NCI-H146 (cell line): ENCODE measurements around the gene CLBA1.
"Not testable (repeated sequence)": the region's sequence is repeated elsewhere in the genome, so short reads cannot be mapped to it uniquely, and the experiment has no call there.

Source experiments
- DNase-seq: peaks from one replicate; lab custom pipeline; 2025; lab: John Stamatoyannopoulos, UW

Gene CLBA1

DNA sequence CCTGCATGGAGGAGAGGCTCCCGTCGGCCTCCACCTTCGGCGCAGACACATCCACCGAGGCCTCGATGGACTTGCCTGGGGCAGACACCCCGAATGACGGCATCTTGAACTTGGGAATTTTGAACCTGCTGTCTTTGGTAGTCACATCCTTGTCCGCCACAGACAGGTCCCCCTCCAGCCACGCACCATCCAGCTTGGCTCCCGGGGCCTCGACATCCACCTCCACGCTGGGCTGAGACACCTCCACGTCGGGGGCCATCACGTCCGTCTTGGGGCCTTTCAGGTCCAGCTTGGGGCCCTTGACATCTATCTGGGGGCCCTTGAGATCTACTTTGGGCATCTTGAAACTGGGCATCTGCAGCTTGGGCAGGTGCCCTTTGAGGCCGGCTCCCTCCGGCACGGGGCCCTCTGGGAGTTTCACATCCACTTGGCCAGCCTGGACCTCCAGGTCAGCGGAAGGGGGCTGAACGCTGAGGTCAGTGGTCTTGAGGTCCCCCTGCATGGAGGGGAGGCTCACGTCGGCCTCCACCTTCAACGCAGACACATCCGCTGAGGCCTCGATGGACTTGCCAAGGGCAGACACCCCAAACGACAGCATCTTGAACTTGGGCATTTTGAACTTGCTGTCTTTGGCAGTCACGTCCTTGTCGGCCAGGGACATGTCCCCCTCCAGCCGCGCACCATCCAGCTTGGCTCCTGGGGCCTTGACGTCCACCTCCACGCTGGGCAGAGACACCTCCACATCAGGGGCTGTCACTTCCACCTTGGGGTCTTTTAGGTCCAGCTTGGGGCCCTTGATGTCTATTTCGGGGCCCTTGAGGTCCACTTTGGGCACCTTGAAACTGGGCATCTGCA, 37.5 kb upstream of the CLBA1 start:
- DNase-seq, result not testable (repeated sequence)

DNA sequence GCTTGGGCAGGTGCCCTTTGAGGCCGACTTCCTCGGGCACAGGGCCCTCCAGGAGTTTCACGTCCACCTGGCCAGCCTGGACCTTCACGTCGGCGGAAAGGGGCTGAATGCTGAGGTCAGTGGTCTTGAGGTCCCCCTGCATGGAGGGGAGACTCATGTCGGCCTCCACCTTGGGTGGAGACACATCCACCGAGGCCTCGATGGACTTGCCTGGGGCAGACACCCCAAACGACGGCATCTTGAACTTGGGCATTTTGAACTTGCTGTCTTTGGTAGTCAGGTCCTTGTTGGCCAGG, 36.9 kb upstream of the CLBA1 start:
- no peak for DNase-seq

DNA sequence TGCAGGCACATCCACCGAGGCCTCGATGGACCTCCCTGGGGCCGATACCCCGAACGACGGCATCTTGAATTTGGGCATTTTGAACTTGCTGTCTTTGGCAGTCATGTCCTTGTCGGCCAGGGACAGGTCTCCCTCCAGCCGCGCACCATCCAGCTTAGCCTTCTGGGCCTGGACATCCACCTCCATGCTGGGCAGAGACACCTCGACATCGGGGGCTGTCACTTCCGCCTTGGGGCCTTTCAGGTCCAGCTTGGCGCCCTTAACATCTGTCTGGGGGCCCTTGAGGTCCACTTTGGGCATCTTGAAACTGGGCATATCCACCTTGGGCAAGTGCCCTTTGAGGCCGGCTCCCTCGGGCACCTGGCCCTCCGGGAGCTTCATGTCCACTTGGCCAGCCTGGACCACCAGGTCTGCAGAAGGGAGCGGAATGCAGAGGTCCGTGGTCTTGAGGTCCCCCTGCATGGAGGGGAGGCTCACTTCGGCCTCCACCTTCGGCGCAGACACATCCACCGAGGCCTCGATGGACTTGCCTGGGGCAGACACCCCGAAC, 36.1 kb upstream of the CLBA1 start:
- not testable (repeated sequence) for DNase-seq

DNA sequence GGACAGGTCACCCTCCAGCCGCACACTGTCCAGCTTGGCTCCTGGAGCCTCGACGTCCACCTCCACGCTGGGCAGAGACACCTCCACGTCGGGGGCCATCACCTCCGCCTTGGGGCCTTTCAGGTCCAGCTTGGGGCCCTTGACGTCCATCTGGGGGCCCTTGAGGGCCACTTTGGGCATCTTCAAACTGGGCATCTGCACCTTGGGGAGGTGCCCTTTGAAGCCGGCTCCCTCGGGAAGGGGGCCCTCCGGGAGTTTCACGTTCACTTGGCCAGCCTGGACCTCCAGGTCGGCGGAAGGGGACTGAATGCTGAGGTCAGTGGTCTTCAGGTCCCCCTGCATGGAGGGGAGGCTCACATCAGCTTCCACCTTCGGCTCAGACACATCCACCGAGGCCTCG, 35.6 kb upstream of the CLBA1 start:
- DNase-seq, result no peak

DNA sequence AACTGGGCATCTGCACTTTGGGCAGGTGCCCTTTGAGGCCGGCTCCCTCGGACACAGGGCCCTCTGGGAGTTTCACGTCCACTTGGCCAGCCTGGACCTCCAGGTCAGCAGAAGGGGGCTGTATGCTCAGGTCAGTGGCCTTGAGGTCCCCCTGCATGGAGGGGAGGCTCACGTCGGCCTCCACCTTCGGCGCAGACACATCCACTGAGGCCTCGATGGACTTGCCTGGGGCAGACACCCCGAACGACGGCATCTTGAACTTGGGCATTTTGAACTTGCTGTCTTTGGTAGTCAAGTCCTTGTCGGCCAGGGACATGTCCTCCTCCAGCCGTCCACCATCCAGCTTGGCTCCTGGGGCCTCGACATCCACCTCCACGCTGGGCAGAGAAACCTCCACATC, 34.9 kb upstream of the CLBA1 start:
- not testable (repeated sequence) for DNase-seq

DNA sequence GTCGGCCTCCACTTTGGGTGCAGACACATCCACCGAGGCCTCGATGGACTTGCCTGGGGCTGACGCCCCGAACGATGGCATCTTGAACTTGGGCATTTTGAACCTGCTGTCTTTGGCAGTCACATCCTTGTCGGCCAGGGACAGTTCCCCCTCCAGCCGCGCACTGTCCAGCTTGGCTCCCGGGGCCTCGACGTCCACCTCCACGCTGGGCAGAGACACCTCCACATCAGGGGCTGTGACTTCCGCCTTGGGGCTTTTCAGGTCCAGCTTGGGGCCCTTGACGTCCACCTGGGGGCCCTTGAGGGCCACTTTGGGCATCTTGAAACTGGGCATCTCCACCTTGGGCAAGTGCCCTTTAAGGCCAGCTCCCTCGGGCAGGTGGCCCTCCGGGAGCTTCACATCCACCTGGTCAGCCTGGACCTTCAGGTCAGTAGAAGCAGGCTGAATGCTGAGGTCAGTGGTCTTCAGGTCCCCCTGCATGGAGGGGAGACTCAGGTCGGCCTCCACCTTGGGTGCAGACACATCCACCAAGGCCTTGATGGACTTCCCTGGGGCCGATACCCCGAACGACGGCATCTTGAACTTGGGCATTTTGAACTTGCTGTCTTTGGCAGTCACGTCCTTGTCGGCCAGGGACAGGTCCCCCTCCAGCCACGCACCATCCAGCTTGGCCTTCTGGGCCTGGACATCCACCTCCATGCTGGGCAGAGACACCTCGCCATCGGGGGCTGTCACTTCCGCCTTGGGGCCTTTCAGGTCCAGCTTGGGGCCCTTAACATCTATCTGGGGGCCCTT, 33.5 kb upstream of the CLBA1 start:
- DNase-seq, result not testable (repeated sequence)

DNA sequence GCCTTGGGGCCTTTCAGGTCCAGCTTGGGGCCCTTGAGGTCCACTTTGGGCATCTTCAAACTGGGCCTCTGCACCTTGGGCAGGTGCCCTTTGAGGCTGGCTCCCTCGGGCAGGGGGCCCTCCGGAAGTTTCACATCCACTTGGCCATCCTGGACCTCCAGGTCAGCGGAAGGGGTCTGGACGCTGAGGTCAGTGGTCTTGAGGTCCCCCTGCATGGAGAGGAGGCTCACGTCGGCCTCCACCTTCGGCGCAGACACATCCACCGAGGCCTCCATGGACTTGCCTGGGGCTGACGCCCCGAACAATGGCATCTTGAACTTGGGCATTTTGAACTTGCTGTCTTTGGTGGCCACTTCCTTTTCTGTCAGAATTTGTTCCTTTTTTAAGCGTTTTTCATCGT, 32.5 kb upstream of the CLBA1 start:
- no peak for DNase-seq

DNA sequence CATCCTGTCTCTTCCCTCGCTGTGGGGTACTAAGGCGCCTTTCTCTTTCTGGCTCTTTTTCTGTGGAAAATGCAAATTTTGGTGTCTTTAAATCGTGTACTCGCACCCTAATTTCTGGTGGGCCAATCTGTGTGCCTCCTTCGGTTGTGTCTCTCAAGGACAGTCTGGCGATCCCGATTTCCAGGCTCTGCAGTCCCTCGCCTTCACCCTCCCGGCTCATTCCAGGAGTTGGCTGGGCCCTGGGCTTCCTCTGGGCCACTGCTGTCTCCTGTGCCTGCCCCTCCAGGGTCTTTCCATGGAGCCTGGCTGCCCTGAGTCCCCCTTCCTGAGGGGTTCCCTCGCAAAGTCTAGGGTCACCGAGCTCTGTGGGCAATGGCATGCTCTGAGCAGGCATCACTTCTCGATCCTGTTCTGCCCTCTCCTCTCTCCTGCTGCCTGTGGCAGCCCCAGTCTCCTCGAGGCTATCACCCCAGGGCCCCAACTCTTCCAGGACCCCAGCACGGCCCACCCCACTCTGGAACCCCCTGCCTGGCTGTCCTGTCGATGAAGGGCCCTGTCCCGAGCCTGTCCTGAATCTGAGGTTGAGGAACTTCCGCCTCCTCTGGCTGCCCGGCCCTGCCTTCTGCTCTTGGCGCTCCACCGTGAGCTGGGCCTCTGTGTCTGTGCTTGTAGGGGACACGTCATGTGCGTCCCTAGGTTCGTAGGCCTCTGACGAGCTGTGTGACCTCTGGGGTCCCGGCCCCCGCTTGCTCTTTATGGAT, 31.5 kb upstream of the CLBA1 start:
- no peak for DNase-seq

DNA sequence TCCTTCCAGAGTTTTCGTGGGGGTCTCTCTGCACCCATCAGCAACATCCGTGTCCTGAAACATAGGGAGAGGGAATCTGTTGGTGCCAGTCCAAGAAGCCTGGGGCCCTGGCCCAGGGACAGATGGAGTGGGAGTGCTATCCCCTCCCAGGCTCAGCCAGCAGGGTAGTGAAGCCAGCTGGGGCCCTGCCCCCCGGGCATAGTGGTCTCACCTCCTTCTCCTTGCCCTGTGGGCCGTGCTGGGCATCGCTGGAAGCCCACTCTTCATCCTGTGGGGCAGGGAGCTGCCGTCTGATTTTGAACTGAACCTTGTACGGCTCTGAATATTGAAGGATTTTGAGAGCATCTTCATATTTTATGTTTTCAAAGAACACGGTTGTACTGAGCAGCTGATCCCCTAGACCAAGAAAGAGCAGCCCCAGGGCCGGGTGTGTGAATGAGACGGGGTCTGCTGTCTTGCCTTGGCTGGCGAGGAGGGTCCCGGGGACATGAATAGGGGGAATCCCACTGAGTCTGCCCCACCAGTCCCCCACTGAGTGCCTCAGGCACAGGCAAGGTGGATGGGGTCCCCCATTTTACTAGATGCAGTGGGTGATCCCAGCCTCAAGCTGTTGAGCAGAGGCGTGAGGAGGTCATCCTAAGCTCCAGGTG, 30.7 kb upstream of the CLBA1 start:
- no peak for DNase-seq

DNA sequence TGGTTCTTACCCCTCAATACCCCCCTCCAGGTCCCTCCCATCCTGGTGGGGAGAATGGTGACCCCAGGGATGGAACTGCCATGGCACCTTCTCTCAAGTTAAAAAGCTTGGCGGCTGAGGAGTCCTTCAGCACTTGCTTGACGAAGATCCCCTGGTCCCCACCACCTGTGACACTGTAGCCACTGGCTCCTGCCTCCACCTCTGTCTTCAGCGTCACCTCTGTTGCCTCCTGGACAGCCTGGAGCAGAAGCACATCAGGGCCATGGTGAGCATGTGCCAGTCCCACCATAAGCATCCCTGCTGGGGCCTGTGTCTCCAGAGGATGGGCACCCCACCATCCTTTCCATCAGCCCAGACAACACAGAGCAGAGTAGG, 30.2 kb upstream of the CLBA1 start:
- no peak for DNase-seq

DNA sequence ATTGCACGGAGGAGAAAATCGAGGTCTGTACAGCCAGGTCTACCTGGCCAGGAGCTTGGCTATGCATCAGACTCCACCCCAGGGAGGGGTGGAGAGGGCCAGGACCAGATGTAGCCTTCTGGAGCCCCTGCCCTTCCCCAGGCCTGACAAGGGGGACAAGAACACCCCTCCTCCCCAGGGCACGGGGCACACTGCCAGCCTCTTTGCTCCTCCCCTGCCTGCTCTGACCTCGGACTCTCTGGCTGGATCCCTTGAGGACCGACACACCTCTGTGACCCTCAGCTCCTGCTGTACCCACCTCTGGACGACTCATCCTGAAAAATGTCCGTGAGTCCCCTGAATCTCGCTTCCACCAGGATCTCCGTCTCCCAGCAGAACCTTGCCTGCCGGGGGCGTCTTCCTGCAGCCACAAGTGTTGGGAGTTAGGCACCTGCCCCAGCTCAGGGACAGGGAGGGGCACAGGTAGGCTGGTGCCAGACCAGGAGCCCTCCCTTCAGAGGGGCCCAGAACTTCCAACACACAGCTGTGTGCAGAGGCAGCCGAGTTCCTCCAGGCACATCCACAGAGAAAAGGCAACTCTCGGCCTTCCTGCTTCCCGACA, 29.2 kb upstream of the CLBA1 start:
- DNase-seq, result no peak

DNA sequence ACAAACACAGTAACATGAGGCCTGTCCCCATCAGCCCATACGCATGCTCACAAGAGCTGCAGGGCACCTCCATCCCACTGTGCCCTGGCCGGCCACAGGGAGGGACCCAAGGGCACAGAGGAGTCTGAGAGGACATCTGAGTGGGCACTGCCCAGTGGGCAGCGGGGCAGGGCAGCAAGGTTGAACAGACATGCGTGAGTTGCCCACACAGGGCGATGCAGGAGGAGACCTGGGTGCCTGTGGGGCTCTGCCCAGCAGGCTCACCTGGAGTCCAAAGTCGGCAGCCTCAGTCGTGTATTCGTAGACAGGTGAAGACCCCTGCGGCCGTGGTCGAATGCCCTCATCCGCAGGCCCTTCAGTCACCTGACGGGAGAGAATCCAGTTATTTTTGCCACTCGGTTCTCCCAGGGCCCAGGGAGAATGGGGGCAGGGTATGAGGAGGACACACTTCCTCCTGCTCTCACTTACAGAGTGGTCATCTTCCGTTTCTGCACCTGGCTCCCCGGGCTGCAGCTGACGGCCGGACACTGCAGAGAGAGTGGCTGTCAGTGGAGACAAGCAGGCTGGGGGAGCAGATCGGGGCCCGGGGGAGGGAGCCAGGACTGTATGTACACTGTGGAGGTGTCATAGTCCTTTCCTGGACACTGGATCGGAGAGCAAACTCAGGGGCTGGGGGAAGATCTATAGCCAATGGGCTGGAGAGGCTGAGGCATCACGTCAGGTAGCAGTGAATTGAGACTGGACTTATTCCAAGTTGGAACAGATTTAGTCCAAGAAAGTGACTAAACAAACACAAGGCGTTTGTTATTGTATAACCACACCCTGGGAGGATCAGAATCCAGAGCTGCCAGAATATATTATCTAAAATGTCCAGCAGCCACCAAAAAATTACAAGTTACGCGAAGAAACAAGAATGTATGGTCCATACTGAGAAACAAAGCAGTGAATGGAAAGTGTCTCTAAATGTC, 28.2 kb upstream of the CLBA1 start:
- DNase-seq, result peak; percentile 52

DNA sequence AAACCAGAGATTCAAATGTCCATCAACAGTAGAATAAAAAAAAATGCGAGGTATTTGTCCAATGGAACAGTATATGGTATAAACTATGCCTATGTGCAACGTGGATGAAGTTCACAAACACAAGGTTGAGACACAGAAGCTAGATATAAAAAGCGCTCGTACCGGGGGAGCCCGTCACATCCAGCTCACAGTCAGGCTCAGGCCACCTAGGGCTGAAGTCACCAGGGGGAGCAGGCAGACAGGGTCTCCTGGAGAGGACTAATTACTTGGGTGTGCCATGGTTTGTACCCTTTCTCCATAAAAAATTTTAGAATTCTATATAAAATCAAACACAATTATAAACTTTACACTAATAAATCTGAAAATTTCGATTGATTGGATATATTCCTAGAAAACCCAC, 21.0 kb upstream of the CLBA1 start:
- no peak for DNase-seq

DNA sequence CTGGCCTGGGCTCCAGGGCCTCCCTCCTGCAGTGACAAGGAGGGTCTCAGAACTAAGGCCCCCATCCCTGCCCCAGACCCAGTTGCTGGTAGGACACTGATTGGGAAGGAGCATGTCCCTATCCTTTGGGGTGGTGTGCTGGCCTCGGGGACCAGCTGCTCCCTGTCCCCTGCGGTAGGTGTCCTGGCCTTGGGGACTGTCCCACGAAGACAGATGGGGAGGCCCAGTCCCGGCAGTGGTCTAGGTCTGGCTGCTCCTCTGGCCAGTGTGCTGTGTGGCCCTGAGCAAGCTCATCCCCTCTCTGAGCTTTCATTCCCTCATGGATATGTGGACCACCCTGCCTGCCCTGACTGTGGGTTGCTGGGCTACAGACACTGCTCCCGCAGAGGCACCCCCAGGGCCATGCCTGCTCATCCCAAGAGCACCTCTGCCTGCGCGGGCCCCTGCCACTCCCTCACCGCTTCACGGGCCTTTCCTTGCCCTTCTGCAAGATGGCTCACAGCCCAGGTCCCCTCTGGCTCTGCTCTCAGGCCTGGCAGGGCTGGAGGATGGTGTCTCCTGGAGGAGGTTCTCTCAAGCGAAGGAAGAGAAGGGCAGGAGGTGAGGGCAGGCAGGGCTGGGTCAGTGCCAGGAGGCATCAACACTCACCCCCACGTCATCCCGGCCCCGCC, 19.9 kb upstream of the CLBA1 start:
- no peak for DNase-seq

DNA sequence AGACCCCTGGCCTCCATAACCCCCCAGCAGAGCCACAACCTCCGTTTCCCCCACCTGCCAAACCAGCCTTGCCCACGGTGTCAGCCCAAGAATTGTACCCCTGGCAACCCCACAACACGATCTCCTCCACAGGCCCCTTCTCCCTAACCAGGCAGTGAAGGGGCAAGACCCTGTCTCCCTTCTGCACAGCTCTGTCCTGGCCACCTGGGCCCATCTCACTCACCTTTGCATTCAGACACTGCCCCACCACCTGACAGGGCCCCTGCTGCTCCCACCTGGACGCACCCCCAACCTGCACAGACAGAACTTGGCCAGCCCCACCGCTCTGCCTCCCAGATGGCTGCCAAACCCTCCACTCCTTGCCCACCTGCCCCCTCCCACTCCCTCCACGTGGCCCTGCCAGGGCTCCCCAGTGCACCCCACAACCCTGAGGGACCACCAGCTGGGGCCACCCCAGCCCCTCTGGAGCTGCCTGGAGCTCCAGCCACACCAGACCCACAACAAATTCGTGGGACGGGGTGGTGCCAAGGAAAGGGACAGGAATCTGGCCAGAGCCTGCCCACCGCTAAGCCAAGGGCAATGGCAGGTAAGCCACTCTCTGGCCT, 19.2 kb upstream of the CLBA1 start:
- no peak for DNase-seq

DNA sequence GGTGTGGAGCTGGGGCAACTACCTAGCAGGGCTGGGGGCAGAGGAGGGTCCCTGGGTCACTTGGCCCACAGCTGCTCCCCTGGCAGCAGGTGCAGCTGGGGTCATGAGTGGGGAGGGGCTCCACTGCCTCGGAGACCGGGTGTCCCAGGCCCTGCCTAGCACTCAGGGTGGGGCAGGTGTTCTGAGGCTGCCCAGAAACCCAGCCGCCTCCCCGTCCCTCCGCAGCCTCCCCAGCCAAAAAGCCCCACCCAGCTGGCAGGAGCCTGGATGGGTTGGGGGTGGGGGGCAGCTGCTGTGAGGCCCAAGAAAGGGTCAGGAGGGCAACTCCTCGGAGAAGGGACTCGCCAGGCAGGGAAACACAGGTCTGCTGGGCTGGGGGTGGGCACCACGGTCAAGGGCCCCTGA, 18.6 kb upstream of the CLBA1 start:
- DNase-seq, result no peak

DNA sequence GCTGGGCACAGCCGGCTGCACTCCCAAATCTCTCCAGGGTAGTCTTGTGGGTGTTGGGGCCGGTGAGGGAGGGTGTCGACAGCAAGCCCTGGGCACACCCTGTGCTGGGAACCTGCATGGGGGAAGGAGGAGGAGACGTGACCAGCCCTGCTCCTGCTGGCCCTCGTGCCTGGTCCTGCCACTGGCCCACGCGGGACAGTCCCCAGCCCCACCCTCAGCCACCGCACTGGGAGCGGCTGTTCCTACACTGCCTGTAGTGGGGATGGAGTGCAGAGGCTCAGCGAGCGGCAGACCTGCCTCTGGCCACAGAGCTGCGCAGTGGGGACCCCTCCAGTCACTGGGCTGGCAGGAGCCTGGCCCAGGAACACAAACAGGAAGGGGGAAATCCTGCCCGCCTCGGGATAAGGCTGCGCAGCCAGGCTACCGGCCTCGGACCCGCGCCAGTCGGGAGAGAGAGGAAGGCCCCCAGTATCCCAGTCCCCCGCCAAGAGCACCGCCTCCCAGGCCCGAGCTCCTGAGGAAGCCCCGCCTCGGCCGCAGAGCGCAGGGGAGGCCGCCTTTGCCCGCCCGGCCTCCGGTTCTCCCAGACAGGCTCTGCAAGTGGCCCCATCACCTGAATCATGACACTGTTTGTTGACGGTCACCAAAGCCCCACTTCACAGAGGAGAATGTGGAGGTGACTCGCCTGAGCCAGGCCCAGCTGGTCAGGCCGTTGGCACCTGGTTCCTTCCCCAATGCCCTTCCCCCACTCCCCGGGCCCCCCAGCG, 18.0 kb upstream of the CLBA1 start:
- DNase-seq, result peak; percentile 48

DNA sequence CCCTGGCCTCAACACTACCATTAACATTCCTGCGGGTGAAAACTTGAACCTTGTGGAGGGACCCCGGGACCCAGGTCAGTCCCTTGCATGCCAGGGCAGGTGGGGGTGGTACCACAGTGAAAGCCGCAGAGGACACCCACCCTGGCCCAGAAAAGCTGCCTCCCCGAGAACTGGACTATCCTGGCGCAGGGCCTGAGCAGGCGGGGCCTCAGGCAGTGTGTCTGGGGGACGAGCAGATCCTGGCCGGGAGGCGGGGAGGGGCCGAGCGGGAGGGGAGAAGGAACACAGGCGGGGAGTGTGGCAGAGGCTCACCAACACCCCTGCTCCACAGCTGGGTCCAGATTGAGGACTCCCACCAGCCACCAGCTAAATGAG, 17.4 kb upstream of the CLBA1 start:
- DNase-seq, result no peak
